ENCODE data around the gene SASH1. TPM values are rescaled to one million over a fixed set of nuclear protein-coding genes. Genes with fewer than 3 reads are reported as not detected.
A peak's percentile ranks its signal among the peaks of the same experiment; 100 is the strongest.

SASH1 gene
- total and polyA plus RNA-seq, 2 donors (not counting 3 experiments of a cell fraction or from before 2014, with no cell fraction given) = 18.5 to 103 TPM

DNA sequence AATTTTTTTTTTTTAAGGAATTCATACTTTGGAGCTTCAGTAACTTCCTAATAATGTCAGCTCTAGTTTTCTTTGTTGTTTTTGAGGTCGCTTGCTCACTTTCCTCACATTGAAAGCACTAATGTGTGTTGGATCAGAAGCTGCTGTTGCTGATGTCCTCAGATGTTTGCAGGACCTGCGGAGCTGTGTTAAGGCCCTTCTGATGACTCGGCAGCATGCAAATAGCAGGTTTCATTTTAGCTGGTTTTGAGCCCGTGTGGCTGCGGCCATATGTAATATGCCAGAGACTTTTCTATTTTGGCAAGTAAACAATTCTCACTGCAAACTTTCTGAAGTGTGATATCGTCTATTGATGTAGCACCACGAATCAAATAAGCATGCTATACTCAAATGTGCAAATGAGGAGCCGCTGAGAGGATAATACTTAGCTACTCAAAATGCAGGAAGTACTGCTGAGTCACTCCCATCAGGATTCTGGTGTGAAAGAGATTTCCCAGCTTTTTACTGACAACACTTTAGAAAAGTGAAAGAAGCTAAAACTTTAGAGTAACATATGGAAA lies 187.8 kb downstream of the SASH1 start:
- ChIA-PET POLR2A (interaction anchor here (0.6 to 0.7 kb wide), 2 partner anchors 72 to 170 kb away, joined by 5 to 7 read pairs; no protein-coding TSS in a partner anchor), CTCF (interaction anchor here (0.7 to 1.7 kb wide), 8 partner anchors 8 to 362 kb away, joined by 3 to 8 read pairs (median 4); no protein-coding TSS in a partner anchor)
- Histone ChIP-seq H3K79me2 (ENCODE audit: control insufficient read depth, insufficient read depth, low read length) (peaks cover 10% of the 10 kb centered on the region), H2AFZ (ENCODE audit: low read depth, low read length) (no peak overlapping the region), H3K36me3 (ENCODE audit: control insufficient read depth in 2 of 2, extremely low read depth in 1 of 2, insufficient read depth in 2 of 2, low read length in 2 of 2) (peaks cover 28 to 51% of the 10 kb centered on the region in 2 experiments), H3K4me1 (ENCODE audit: control insufficient read depth, extremely low read depth, insufficient read depth, low read length) (peaks cover 20% of the 10 kb centered on the region), H3K27ac (ENCODE audit: insufficient read depth, low read depth, low read length) (peak overlapping the region; percentile 92), H3K9me3 (replicated peaks; ENCODE audit: control insufficient read depth, insufficient read depth, low read length) (no peaks in the 10 kb centered on the region), H3K4me3 (replicated peaks in 1 of 3; ENCODE audit: insufficient read depth in 1 of 3, low read depth in 1 of 3, low read length in 3 of 3) (peak overlapping the region in 2 of 3 experiments; percentile 15 to 58), H4K20me1 (replicated peaks; ENCODE audit: control insufficient read depth, extremely low read depth, insufficient read depth, low read length) (no peaks in the 10 kb centered on the region), H3K27me3 (ENCODE audit: control insufficient read depth in 2 of 2, insufficient read depth in 2 of 2, low read length in 2 of 2) (no peaks in the 10 kb centered on the region), H3K9ac (replicated peaks; ENCODE audit: extremely low read depth, insufficient read depth, low read length) (peak overlapping the region; percentile 77), H3K9me1 (replicated peaks; ENCODE audit: control insufficient read depth, extremely low read depth, insufficient read depth, low read length) (no peaks in the 10 kb centered on the region), H3K4me2 (ENCODE audit: insufficient read depth, low read length) (peak overlapping the region; percentile 94)
- dilution Hi-C loops (cut with MboI; ENCODE audit: extremely low pct_ligation_motif_present, low sequenced_read_pairs) (no loop called here), intact Hi-C loops (cut with micrococcal nuclease) (loop anchor here (1.0 kb wide), 1 partner anchor 353 kb away; no protein-coding TSS in a partner anchor)
- DNase-seq (ENCODE audit: low read depth, low spot score) (peak; percentile 87), FAIRE-seq (peak; percentile 90)
- TF ChIP-seq GATA2 (IDR thresholded peaks at IDR 0.05; ENCODE audit: insufficient read depth, insufficient read length, low read depth, low read length) (no peak), JUN (IDR thresholded peaks at IDR 0.05; ENCODE audit: borderline replicate concordance, insufficient read depth, insufficient read length, low read depth) (peak; percentile 60), FOS (IDR thresholded peaks at IDR 0.05; ENCODE audit: borderline replicate concordance, insufficient read depth, low read length) (peak; percentile 84), EZH2 (IDR thresholded peaks at IDR 0.05; ENCODE audit: borderline replicate concordance, low read depth, low read length, severe bottlenecking) (no peak), POLR2A (IDR thresholded peaks at IDR 0.05; ENCODE audit: low read depth, low read length) (no peak), CTCF (IDR thresholded peaks at IDR 0.05; ENCODE audit: extremely low read depth in 1 of 2, insufficient read depth in 1 of 2, low read depth in 1 of 2, low read length in 2 of 2) (no peak)
- TF ChIP-seq, protein P1, sequence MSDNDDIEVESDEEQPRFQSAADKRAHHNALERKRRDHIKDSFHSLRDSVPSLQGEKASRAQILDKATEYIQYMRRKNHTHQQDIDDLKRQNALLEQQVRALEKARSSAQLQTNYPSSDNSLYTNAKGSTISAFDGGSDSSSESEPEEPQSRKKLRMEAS (IDR thresholded peaks at IDR 0.05; ENCODE audit: insufficient read depth, insufficient read length) = no peak
- BruUV-seq (replicated peaks) = TSS peak; percentile 36

All from endothelial cell of umbilical vein (primary cell).